IMR-90 (cell line): ENCODE measurements around the gene ZMYM4. TPM values are rescaled to one million over a fixed set of nuclear protein-coding genes. Genes with fewer than 3 reads are reported as not detected.

Experiments
- ATAC-seq: fragments of 200-7000 bp; cut with Tn5 transposase; 2 replicates; pipeline ENCODE4 v1.9.1; 2020; ENCODE audit warnings: low read depth, mild to moderate bottlenecking, moderate library complexity
- BruUV-seq: library from RNA; stranded (reverse); fragments of 400-500 nt; replicated peaks from 2 replicates; lab custom pipeline; 2021; lab: Mats Ljungman, UMichigan
- CTCF ChIA-PET: fragments of 300-600 bp; formaldehyde crosslinking; extraction: SDS; loops from one replicate; lab custom pipeline; 2021; ENCODE audit warnings: antibody characterized with exemption; lab: Yijun Ruan, JAX
- POLR2A ChIA-PET: fragments of 300-600 bp; sonication (Branson Sonifier 250); formaldehyde crosslinking; loops from one replicate; lab custom pipeline; 2022; ENCODE audit warnings: antibody characterized with exemption; ENCODE audit not compliant: unreplicated experiment; lab: Charles Lee
- DNase-seq: peaks from one replicate; pipeline ENCODE4 v3.0.0; 2013
- H2AFZ ChIP-seq: replicated peaks from 2 replicates; pipeline ENCODE3; 2013; ENCODE audit warnings: low read length, mild to moderate bottlenecking; ENCODE audit not compliant: poor library complexity
- H2AK5ac ChIP-seq: 2 replicates; pipeline ENCODE4 v1.6.1; 2013; ENCODE audit warnings: low read depth, low read length, inconsistent platforms
- H2AK9ac ChIP-seq: replicated peaks from 2 replicates; pipeline ENCODE3; 2013; ENCODE audit warnings: mild to moderate bottlenecking, low read depth, low read length, moderate library complexity; ENCODE audit not compliant: poor library complexity
- H2BK120ac ChIP-seq: 2 replicates; pipeline ENCODE4 v1.6.1; 2013; ENCODE audit warnings: low read depth, low read length, inconsistent platforms
- H2BK15ac ChIP-seq: 3 replicates; pipeline ENCODE4 v1.6.1; 2013; ENCODE audit warnings: low read depth, low read length, inconsistent platforms
- H2BK20ac ChIP-seq: 2 replicates; pipeline ENCODE4 v1.6.1; 2013; ENCODE audit warnings: low read depth, mild to moderate bottlenecking, inconsistent platforms, low read length, moderate library complexity
- H2BK5ac ChIP-seq: 2 replicates; pipeline ENCODE4 v1.6.1; 2013; ENCODE audit warnings: mild to moderate bottlenecking, low read depth, low read length, inconsistent platforms; ENCODE audit not compliant: poor library complexity, severe bottlenecking
- H3K14ac ChIP-seq: replicated peaks from 2 replicates; pipeline ENCODE4 v1.6.1; 2013; ENCODE audit warnings: low read depth, low read length, inconsistent platforms
- H3K18ac ChIP-seq: 2 replicates; pipeline ENCODE4 v1.6.1; 2013; ENCODE audit warnings: low read depth, low read length, control low read depth
- H3K23ac ChIP-seq: 2 replicates; pipeline ENCODE4 v1.6.1; 2013; ENCODE audit warnings: low read depth, low read length, inconsistent platforms
- H3K27ac ChIP-seq: 2 replicates; pipeline ENCODE4 v1.5.1; 2013; ENCODE audit warnings: mild to moderate bottlenecking, control low read depth, low read length; ENCODE audit not compliant: insufficient read depth
- H3K27me3 ChIP-seq: 2 replicates; pipeline ENCODE4 v1.6.1; 2013; ENCODE audit warnings: low read length; ENCODE audit not compliant: control insufficient read depth, insufficient read depth
- H3K36me3 ChIP-seq: 2 replicates; pipeline ENCODE4 v1.6.1; 2013; ENCODE audit warnings: low read length, mixed read lengths; ENCODE audit not compliant: control insufficient read depth, insufficient read depth
- H3K4ac ChIP-seq: 2 replicates; pipeline ENCODE4 v1.6.1; 2013; ENCODE audit warnings: low read depth, low read length, inconsistent platforms
- H3K4me1 ChIP-seq: 2 replicates; pipeline ENCODE4 v1.6.1; 2013; ENCODE audit warnings: low read length, mixed read lengths; ENCODE audit not compliant: control insufficient read depth, insufficient read depth
- H3K4me2 ChIP-seq: 2 replicates; pipeline ENCODE4 v1.6.1; 2013; ENCODE audit warnings: low read depth, mild to moderate bottlenecking, control low read depth, low read length, moderate library complexity
- H3K4me3 ChIP-seq: 2 replicates; pipeline ENCODE4 v1.5.1; 2013; ENCODE audit warnings: low read depth, mild to moderate bottlenecking, control low read depth, low read length, moderate library complexity; ENCODE audit not compliant: insufficient read depth
- H3K56ac ChIP-seq: 2 replicates; pipeline ENCODE4 v1.6.1; 2013; ENCODE audit warnings: low read length, inconsistent platforms; ENCODE audit not compliant: insufficient read depth; ENCODE audit errors: extremely low read depth
- H3K79me1 ChIP-seq, 2 experiments: 2 replicates each; pipeline ENCODE4 v1.6.1; 2013; ENCODE audit warnings: low read length in 2 of 2, inconsistent platforms in 1 of 2, low read depth in 1 of 2
- H3K9ac ChIP-seq: 2 replicates; pipeline ENCODE4 v1.6.1; 2013; ENCODE audit warnings: low read depth, low read length, control low read depth
- H3K9me1 ChIP-seq: 2 replicates; pipeline ENCODE4 v1.6.1; 2013; ENCODE audit warnings: low read length, inconsistent platforms; ENCODE audit not compliant: insufficient read depth
- H3K9me3 ChIP-seq: 2 replicates; pipeline ENCODE4 v1.6.1; 2013; ENCODE audit warnings: low read length; ENCODE audit not compliant: control insufficient read depth, insufficient read depth
- H4K20me1 ChIP-seq: 2 replicates; pipeline ENCODE4 v1.6.1; 2013; ENCODE audit warnings: low read length, inconsistent platforms; ENCODE audit not compliant: insufficient read depth
- H4K5ac ChIP-seq: 2 replicates; pipeline ENCODE4 v1.6.1; 2013; ENCODE audit warnings: mild to moderate bottlenecking, low read depth, low read length, control low read depth
- H4K8ac ChIP-seq, 2 experiments: 2 replicates each; pipeline ENCODE4 v1.6.1; 2013; ENCODE audit warnings: low read depth in 2 of 2, low read length in 2 of 2, control low read depth in 1 of 2, inconsistent platforms in 1 of 2
- H4K91ac ChIP-seq: 2 replicates; pipeline ENCODE4 v1.6.1; 2013; ENCODE audit warnings: low read depth, low read length, inconsistent platforms; ENCODE audit not compliant: insufficient read depth
- BHLHE40 ChIP-seq: fragments of 150-350 bp; IDR thresholded peaks from 2 replicates; pipeline ENCODE4 v1.6.1; 2016; ENCODE audit warnings: mild to moderate bottlenecking, low read depth, low read length
- CEBPB ChIP-seq: IDR thresholded peaks from 2 replicates; pipeline ENCODE4 v1.6.1; 2012; ENCODE audit warnings: low read depth, low read length, improper control_type of control experiment
- CHD1 ChIP-seq: IDR thresholded peaks from 2 replicates; pipeline ENCODE4 v1.6.1; 2012; ENCODE audit warnings: low read depth, low read length, improper control_type of control experiment
- CTCF ChIP-seq: conservative IDR thresholded peaks from 2 replicates; pipeline ENCODE4 v1.5.1; 2012; ENCODE audit warnings: mild to moderate bottlenecking, low read depth, low read length, improper control_type of control experiment
- ELK1 ChIP-seq: fragments of 150-350 bp; IDR thresholded peaks from 2 replicates; pipeline ENCODE4 v1.6.1; 2016; ENCODE audit warnings: low read depth, mild to moderate bottlenecking, low read length, moderate library complexity, borderline replicate concordance
- FOS ChIP-seq: fragments of 150-350 bp; IDR thresholded peaks from 2 replicates; pipeline ENCODE4 v1.6.1; 2016; ENCODE audit warnings: low read depth, low read length
- MAFK ChIP-seq: IDR thresholded peaks from 2 replicates; pipeline ENCODE4 v1.6.1; 2012; ENCODE audit warnings: low read depth, low read length, improper control_type of control experiment
- MAZ ChIP-seq: IDR thresholded peaks from 2 replicates; pipeline ENCODE4 v1.6.1; 2012; ENCODE audit warnings: low read depth, mild to moderate bottlenecking, low read length, improper control_type of control experiment, moderate library complexity, borderline replicate concordance
- NFE2L2 ChIP-seq: fragments of 150-350 bp; IDR thresholded peaks from 2 replicates; pipeline ENCODE4 v1.6.1; 2016; ENCODE audit warnings: low read depth, mild to moderate bottlenecking, low read length
- RAD21 ChIP-seq: IDR thresholded peaks from 2 replicates; pipeline ENCODE4 v1.6.1; 2012; ENCODE audit warnings: low read length, improper control_type of control experiment
- RCOR1 ChIP-seq: IDR thresholded peaks from 2 replicates; pipeline ENCODE4 v1.6.1; 2012; ENCODE audit warnings: mild to moderate bottlenecking, low read length, improper control_type of control experiment; ENCODE audit not compliant: insufficient replicate concordance
- RFX5 ChIP-seq: IDR thresholded peaks from 2 replicates; pipeline ENCODE4 v1.8.0; 2012; ENCODE audit warnings: low read depth, mild to moderate bottlenecking, low read length, moderate library complexity
- SMC3 ChIP-seq: fragments of 150-350 bp; IDR thresholded peaks from 2 replicates; pipeline ENCODE4 v1.6.1; 2016; ENCODE audit warnings: low read depth, mild to moderate bottlenecking, antibody characterized with exemption, low read length, moderate library complexity
- WGBS, 2 experiments: methylation state at CpG; one replicate each; pipeline versions ENCODE4 v1.1.5 to v1.1.7; 2013; ENCODE audit warnings: missing lambda C conversion rate in 2 of 2; ENCODE audit not compliant: insufficient read length in 1 of 2; ENCODE audit errors: extremely low coverage in 2 of 2; 5-methylcytosine and 5-hydroxymethylcytosine counted together
- dilution Hi-C: fragments of 300-500 bp; cut with HindIII; formaldehyde crosslinking; loops from one replicate; pipeline ENCODE4 v1.14.3; 2018; ENCODE audit warnings: low sequenced_read_pairs; ENCODE audit not compliant: unreplicated experiment
- in situ Hi-C: fragments of 300-500 bp; cut with MboI; formaldehyde crosslinking; loops from 3 replicates; pipeline ENCODE4 v1.14.3; 2019; ENCODE audit warnings: low sequenced_read_pairs, inconsistent platforms, mixed read lengths
- intact Hi-C: fragments of 100-400 bp; cut with micrococcal nuclease; formaldehyde crosslinking; loops from 2 replicates; pipeline ENCODE4 v1.10.0; 2022
- polyA plus RNA-seq, 3 experiments: library from polyadenylated mRNA; depleted of rRNA; stranded (reverse); fragments of >200 nt; gene quantifications; 2 replicates each; pipeline ENCODE4 v1.2.3, GENCODE V29; 2012; ENCODE audit warnings: low replicate concordance in 1 of 3
- total RNA-seq: library from RNA; depleted of rRNA; stranded (reverse); fragments of >200 nt; gene quantifications from 2 replicates; pipeline ENCODE4 v1.2.3, GENCODE V29; 2012

ZMYM4 gene
- total and polyA plus RNA-seq, 2 of the 4 experiments (the other 2 are of a cell fraction): 14.7 to 53.8 TPM

- intact Hi-C loops: no loop called here
Measured at GRCh38 chr1:35305383-35305782, 36.9 kb downstream of the ZMYM4 start.

More at GRCh38 chr1:35305383-35305782, 36.9 kb downstream of the ZMYM4 start:
- Histone ChIP-seq H2AFZ (no peak overlapping the region), H2AK9ac (no peak overlapping the region), H3K23ac (no peak overlapping the region), H3K27me3 (no peaks in the 10 kb centered on the region), H2BK5ac (no peak overlapping the region), H2BK15ac (no peak overlapping the region), H3K4me3 (no peak overlapping the region), H3K4me1 (no peaks in the 10 kb centered on the region), H4K8ac (no peak overlapping the region), H3K4ac (no peak overlapping the region), H3K27ac (no peak overlapping the region), H3K14ac (no peak overlapping the region), H4K5ac (no peak overlapping the region), H3K4me2 (no peak overlapping the region), H2AK5ac (no peak overlapping the region), H3K18ac (no peak overlapping the region), H3K9me1 (0 out of 2 replicates have a peak, but pooled peaks cover 2% of the 10 kb centered on the region), H3K9ac (no peak overlapping the region), H4K20me1 (peaks cover 13% of the 10 kb centered on the region), H2BK20ac (no peak overlapping the region), H3K9me3 (no peaks in the 10 kb centered on the region), H2BK120ac (no peak overlapping the region), H3K79me1 (peaks cover 17 to 56% of the 10 kb centered on the region in 2 experiments), H3K36me3 (peaks cover 5% of the 10 kb centered on the region), H3K56ac (no peak overlapping the region), H4K91ac (no peak overlapping the region)
- ATAC-seq: no peak
- BruUV-seq: no TSS peak
- in situ Hi-C loops (no loop called here), dilution Hi-C loops (no loop called here)
- no peak for DNase-seq
- TF ChIP-seq MAFK (no peak), CEBPB (no peak), NFE2L2 (no peak), RCOR1 (no peak), MAZ (no peak), BHLHE40 (no peak), ELK1 (no peak), RFX5 (no peak), SMC3 (no peak), FOS (no peak), CHD1 (no peak), CTCF (no peak), RAD21 (no peak)
- ChIA-PET POLR2A (no interaction called here), CTCF (no interaction called here)
- no CpG with 5 or more reads among the region's 3 CpGs for WGBS, 2 experiments
